IPS-NIHi11 (cell line): ENCODE results near the gene SLC6A19.
"Not testable (repeated sequence)": the region's sequence is repeated elsewhere in the genome, so short reads cannot be mapped to it uniquely, and the experiment has no call there.

ENCODE experiments used
- DNase-seq: peaks from one replicate; pipeline ENCODE4 v3.0.0; 2012; ENCODE audit warnings: mixed read lengths, low spot score

The SLC6A19 gene

GRCh38 chr5:1265461-1266455 lies 64.4 kb downstream of the SLC6A19 start:
- DNase-seq: no peak

DNA sequence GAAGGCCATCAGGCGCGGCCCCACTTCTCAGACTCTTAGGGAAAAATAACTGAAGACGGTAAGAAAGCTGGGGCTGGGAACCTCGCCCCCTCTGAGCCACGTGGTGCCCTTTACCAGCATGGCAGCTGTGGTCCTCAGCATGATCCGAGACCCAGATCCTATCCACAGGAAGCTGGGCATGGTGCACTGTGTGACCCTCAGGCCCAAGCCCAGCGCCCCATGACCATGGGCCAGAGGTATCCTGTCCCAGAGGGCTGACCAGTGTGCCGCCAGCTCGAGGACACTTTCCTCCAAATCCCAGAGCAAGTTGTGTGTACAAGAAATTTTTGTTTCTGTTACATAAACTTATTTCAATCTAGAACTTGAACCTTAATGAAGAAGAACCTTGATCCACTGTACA lies 65.4 kb downstream of the SLC6A19 start:
- no peak for DNase-seq

- not testable (repeated sequence) for DNase-seq
These were observed 66.1 kb downstream of the SLC6A19 start for GRCh38 chr5:1267464-1267863.

DNA sequence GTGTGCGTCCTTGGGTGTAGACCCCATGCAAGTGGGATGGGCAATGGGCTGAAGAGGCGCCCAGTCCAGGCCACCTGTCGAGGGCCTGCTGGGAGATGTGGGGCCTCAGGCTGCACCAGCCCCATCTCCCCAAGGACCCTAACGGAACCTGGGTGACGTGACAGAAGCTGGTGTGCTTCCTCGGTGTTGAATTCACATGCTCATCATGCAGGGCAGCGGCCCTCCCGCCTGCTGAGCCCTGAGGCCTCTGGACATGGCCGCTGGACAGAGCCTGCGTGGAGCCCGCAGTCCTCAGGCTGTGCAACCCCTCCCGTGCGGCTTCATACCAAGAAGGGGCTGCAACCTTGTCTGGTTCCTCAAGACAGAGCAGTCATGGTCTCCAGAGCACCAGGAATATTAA lies 66.7 kb downstream of the SLC6A19 start:
- DNase-seq: no peak

GRCh38 chr5:1268666-1269065 lies 67.3 kb downstream of the SLC6A19 start:
- no peak for DNase-seq

- no peak for DNase-seq
These were observed 69.0 kb downstream of the SLC6A19 start for GRCh38 chr5:1270426-1270825.

DNA sequence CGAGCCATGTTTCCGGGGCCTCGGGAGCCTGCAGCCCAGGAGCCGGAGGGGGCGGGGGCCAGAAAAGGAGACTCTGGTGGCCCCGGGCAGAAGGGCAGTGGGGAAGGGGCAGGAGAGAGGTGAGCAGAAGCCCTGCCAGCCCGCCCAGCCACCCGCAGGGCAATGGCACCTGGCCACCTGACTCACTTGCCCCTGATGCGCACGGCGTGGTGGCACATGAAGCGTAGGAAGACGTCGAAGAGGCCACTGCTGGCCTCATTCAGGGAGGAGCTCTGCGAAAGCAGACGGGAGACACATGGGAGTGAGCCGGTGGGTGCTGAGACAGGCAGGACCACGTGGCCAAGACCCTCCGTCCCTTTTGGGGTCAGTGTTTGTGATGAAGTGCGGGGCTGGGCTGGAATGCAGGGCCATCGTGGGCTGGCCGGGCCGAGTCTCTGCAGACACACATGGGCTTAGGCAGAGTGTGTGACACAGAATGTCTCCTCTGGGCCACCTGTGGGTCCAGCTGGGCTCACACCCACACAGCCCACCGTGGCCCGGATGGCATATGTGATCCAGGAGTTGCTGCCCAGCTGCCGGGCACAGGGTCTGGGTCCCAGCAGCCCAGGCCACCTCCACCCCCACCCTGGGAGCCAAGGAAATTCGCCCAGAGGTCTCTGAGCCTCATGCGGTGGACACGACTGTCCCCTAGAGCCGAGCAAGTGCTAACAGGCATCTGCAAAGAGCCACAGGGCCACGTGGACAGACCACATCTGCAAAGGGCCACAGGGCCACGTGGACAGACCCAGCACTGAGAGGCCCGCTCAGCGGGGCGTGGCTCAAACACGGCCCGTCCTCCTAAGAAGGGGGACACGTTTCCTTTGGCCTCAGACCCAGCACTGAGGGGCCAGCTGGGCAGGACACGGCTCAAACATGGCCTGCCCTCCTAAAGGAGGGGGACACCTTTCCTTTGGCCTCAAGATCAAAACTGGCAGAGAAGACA lies 69.8 kb downstream of the SLC6A19 start:
- DNase-seq: no peak

DNA sequence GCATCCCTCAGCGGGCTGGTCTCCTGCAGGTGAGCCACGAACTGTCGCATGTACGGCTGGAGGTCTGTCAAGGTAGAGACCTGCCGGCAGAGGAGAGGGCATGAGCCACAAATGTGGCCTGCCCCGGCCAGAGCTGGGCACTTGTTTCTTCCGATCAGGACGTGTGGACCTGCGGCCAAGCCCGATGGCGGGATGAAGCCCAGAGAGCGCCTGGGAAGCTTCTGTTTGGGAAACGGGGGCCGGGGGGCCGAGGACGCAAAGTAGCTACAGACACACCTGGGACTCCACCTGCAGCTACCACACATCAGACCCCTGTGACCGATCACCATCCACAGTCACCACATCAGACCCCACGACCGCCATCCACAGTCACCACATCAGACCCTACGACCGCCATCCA lies 70.8 kb downstream of the SLC6A19 start:
- no peak for DNase-seq

DNA sequence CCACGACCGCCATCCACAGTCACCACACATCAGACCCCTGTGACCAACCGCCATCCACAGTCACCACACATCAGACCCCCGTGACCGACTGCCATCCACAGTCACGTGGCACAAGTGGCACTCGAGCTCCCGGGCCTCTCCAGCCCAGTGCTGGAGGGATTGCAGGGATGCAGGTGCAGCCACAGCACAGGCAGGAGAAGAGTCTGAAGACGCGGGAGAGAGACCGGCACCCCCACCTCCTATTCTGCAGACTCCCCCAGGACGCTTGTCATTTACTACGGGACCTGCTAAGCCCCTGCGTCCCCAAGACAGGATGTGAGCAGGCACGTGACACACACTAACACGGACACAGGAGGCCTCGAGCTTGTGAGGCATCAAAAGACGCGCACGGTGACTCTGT lies 72.3 kb downstream of the SLC6A19 start:
- DNase-seq: no peak

DNA sequence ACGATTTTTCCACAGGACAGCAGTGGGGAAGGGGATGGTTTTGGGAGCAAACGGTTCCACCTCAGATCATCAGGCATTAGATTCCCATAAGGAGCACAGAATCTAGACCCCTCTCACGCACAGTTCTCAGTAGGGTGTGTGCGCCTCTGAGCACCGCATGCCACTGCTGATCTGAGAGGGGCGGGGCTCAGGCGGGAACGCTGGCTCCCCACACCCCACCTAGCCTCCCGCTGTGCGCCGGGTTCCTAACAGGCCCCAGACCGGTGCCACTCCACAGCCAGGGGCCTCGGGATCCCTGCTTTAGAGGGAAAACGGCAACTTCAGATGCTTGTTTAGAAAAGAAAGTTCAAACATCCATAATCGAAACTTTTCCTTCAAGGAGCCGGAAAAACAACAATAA lies 73.1 kb downstream of the SLC6A19 start:
- DNase-seq: no peak
